K562 (cell line): Measurements from ENCODE around the gene LNPEP. TPM values are rescaled to one million over a fixed set of nuclear protein-coding genes. Genes with fewer than 3 reads are reported as not detected.

Experiments
- ATAC-seq: fragments of 200-7000 bp; cut with Tn5 transposase; 3 replicates; pipeline ENCODE4 v1.9.1; 2020; ENCODE audit warnings: moderate library complexity
- BruUV-seq: library from RNA; stranded (reverse); fragments of 400-500 nt; replicated peaks from 2 replicates; lab custom pipeline; 2021; lab: Mats Ljungman, UMichigan
- CTCF ChIA-PET: fragments of 300-600 bp; formaldehyde crosslinking; extraction: SDS; loops from one replicate; lab custom pipeline; 2021; ENCODE audit warnings: low intra/inter-chr PET ratio; lab: Yijun Ruan, JAX
- POLR2A ChIA-PET: fragments of 300-600, 350-650 bp; sonication (Branson Sonifier 250); formaldehyde crosslinking; extraction: SDS; loops from one replicate; lab custom pipeline; 2021; ENCODE audit warnings: antibody characterized with exemption, inconsistent platforms; lab: Yijun Ruan, JAX
- DNase-seq, 4 experiments: peaks; one replicate each; pipeline versions ENCODE4 v3.0.0 to v3.0.0-alpha.2; 2011 to 2018; ENCODE audit warnings: low spot score in 3 of 4, mixed read lengths in 3 of 4; ENCODE audit errors: extremely low read depth in 1 of 4
- FAIRE-seq: peaks from 2 replicates; lab custom pipeline; 2011; peaks lifted over from hg19 to GRCh38; lab: Jason Lieb, UNC
- H2AFZ ChIP-seq: 2 replicates; pipeline ENCODE4 v1.6.0; 2011; ENCODE audit warnings: low read depth, low read length, control low read depth, inconsistent platforms
- H3K27ac ChIP-seq: fragments of 200-600 bp; 3 replicates; pipeline ENCODE4 v1.8.0; 2011; ENCODE audit warnings: low read depth, mild to moderate bottlenecking, control low read depth, inconsistent platforms, low read length, moderate library complexity, mixed read lengths; ENCODE audit errors: extremely low read depth
- H3K27me3 ChIP-seq, 2 experiments: fragments of 300-600 bp in 1 of 2; 2 replicates in 1 of 2; 3 replicates in 1 of 2; pipeline versions ENCODE4 v1.6.0 to v1.8.0; 2011; ENCODE audit warnings: inconsistent platforms in 2 of 2, low read length in 2 of 2, mild to moderate bottlenecking in 1 of 2, mixed read lengths in 1 of 2, moderate library complexity in 1 of 2; ENCODE audit not compliant: control insufficient read depth in 2 of 2, insufficient read depth in 2 of 2
- H3K36me3 ChIP-seq: fragments of 300-600 bp; 3 replicates; pipeline ENCODE4 v1.8.0; 2011; ENCODE audit warnings: mild to moderate bottlenecking, low read length, inconsistent platforms; ENCODE audit not compliant: control insufficient read depth, insufficient read depth
- H3K4me1 ChIP-seq, 2 experiments: fragments of 200-600 bp in 1 of 2; replicated peaks in 1 of 2; 2 replicates in 1 of 2; 3 replicates in 1 of 2; pipeline versions ENCODE4 v1.5.1 to v1.8.0; 2011; ENCODE audit warnings: inconsistent platforms in 2 of 2, low read length in 2 of 2, mild to moderate bottlenecking in 1 of 2, mixed read lengths in 1 of 2, moderate library complexity in 1 of 2; ENCODE audit not compliant: control insufficient read depth in 2 of 2, insufficient read depth in 2 of 2
- H3K4me2 ChIP-seq: 2 replicates; pipeline ENCODE4 v1.6.1; 2011; ENCODE audit warnings: low read length, control low read depth, inconsistent platforms, mixed read lengths; ENCODE audit not compliant: insufficient read depth
- H3K4me3 ChIP-seq: fragments of 200-600 bp; sonication (generic), shearing (Covaris generic); 2 replicates; pipeline ENCODE4 v1.5.1; 2016; ENCODE audit warnings: control low read depth, inconsistent platforms
- H3K79me2 ChIP-seq: fragments of 200-600 bp; 3 replicates; pipeline ENCODE4 v1.8.0; 2011; ENCODE audit warnings: low read length, inconsistent platforms; ENCODE audit not compliant: control insufficient read depth, insufficient read depth
- H3K9ac ChIP-seq, 2 experiments: 2 replicates each; pipeline versions ENCODE4 v1.6.0 to v1.6.1; 2011; ENCODE audit warnings: low read depth in 2 of 2, low read length in 2 of 2, control low read depth in 1 of 2, inconsistent platforms in 1 of 2, mild to moderate bottlenecking in 1 of 2, mixed read lengths in 1 of 2; ENCODE audit not compliant: insufficient read depth in 1 of 2
- H3K9me1 ChIP-seq: one replicate; pipeline ENCODE4 v1.6.0; 2011; ENCODE audit warnings: inconsistent platforms, mild to moderate bottlenecking, low read length, moderate library complexity; ENCODE audit not compliant: control insufficient read depth, insufficient read depth
- H3K9me3 ChIP-seq: replicated peaks from 2 replicates; pipeline ENCODE4 v1.5.1; 2011; ENCODE audit warnings: low read depth, low read length, inconsistent platforms; ENCODE audit not compliant: control insufficient read depth, insufficient read depth
- H4K20me1 ChIP-seq: replicated peaks from 2 replicates; pipeline ENCODE4 v1.6.1; 2011; ENCODE audit warnings: low read length, inconsistent platforms, mixed read lengths; ENCODE audit not compliant: control insufficient read depth, insufficient read depth
- BRD4 ChIP-seq: fragments of 200-600 bp; sonication (generic); IDR thresholded peaks from 2 replicates; pipeline ENCODE4 v1.6.1; 2017; ENCODE audit warnings: inconsistent platforms
- CEBPG ChIP-seq, 3 experiments: fragments of 200-800 bp in 1 of 3; sonication (Bioruptor generic) in 1 of 3; sonication (generic) in 1 of 3; formaldehyde crosslinking in 1 of 3; IDR thresholded peaks in 2 of 3; conservative IDR thresholded peaks in 1 of 3; 2 replicates each; pipeline versions ENCODE4 v1.6.1 to v1.8.0; 2016 to 2022; ENCODE audit warnings: missing compliant biosample characterization in 2 of 3, missing genetic modification characterization in 2 of 3, mild to moderate bottlenecking in 1 of 3, missing genetic modification reagents in 1 of 3
- COPS2 ChIP-seq: fragments of 450-650 bp; conservative IDR thresholded peaks from 2 replicates; pipeline ENCODE4 v1.6.1; 2016; ENCODE audit warnings: mild to moderate bottlenecking, moderate library complexity
- CSDE1 ChIP-seq, 2 experiments: fragments of 450-650 bp; IDR thresholded peaks; 2 replicates each; pipeline ENCODE4 v1.6.1; 2016; ENCODE audit warnings: mild to moderate bottlenecking in 1 of 2
- ETV1 ChIP-seq: fragments of 450-650 bp; conservative IDR thresholded peaks from 2 replicates; pipeline ENCODE4 v1.6.1; 2016; ENCODE audit warnings: missing genetic modification characterization, control low read depth, low read depth, missing compliant biosample characterization
- L3MBTL2 ChIP-seq: fragments of 450-650 bp; IDR thresholded peaks from 2 replicates; pipeline ENCODE4 v1.6.1; 2016; ENCODE audit warnings: mild to moderate bottlenecking, moderate library complexity
- LCOR ChIP-seq: sonication (generic); formaldehyde crosslinking; IDR thresholded peaks from 2 replicates; pipeline ENCODE4 v1.8.0; 2022; ENCODE audit warnings: mild to moderate bottlenecking, missing genetic modification reagents
- MLLT1 ChIP-seq, 2 experiments: fragments of 450-650 bp; IDR thresholded peaks; 2 replicates each; pipeline ENCODE4 v1.6.1; 2016
- NFATC3 ChIP-seq: fragments of 450-650 bp; IDR thresholded peaks from 2 replicates; pipeline ENCODE4 v1.6.1; 2017; ENCODE audit warnings: mild to moderate bottlenecking
- RFX1 ChIP-seq: fragments of 450-650 bp; IDR thresholded peaks from 2 replicates; pipeline ENCODE4 v1.6.1; 2016; ENCODE audit warnings: mild to moderate bottlenecking, moderate library complexity
- UBTF ChIP-seq, 2 experiments: IDR thresholded peaks; 2 replicates each; pipeline ENCODE4 v1.6.1; 2012; ENCODE audit warnings: improper control_type of control experiment in 2 of 2, low read depth in 2 of 2, low read length in 2 of 2, borderline replicate concordance in 1 of 2
- ZNF165 ChIP-seq: fragments of 250-450 bp; sonication (Bioruptor Pico); IDR thresholded peaks from 2 replicates; pipeline ENCODE4 v1.4.0; 2020; ENCODE audit warnings: borderline replicate concordance
- ZNF316 ChIP-seq: fragments of 450-650 bp; IDR thresholded peaks from 2 replicates; pipeline ENCODE4 v1.6.1; 2016
- ZNF347 ChIP-seq: fragments of 450-650 bp; formaldehyde crosslinking; IDR thresholded peaks from 2 replicates; pipeline ENCODE4 v1.4.0; 2020; ENCODE audit warnings: low read depth, mild to moderate bottlenecking, moderate library complexity
- ZNF518B ChIP-seq: fragments of 250-450 bp; sonication (Bioruptor Pico); IDR thresholded peaks from 2 replicates; pipeline ENCODE4 v1.5.0; 2021; ENCODE audit warnings: mild to moderate bottlenecking, moderate library complexity
- ZNF586 ChIP-seq: fragments of 450-650 bp; formaldehyde crosslinking; conservative IDR thresholded peaks from 2 replicates; pipeline ENCODE4 v1.4.0; 2020; ENCODE audit warnings: mild to moderate bottlenecking, moderate library complexity
- WGBS: fragments of 100-300 bp; shearing (Covaris generic); methylation state at CpG from one replicate; pipeline ENCODE4 v1.1.6; 2016; ENCODE audit warnings: low coverage, mixed read lengths; ENCODE audit not compliant: insufficient coverage; ENCODE audit errors: missing lambda C conversion rate; 5-methylcytosine and 5-hydroxymethylcytosine counted together
- in situ Hi-C: fragments of 300-500 bp; cut with MboI; formaldehyde crosslinking; loops from 4 replicates; pipeline ENCODE4 v1.15.0; 2018; ENCODE audit warnings: inconsistent platforms, mixed read lengths
- intact Hi-C: fragments of 100-400 bp; cut with micrococcal nuclease; formaldehyde crosslinking; loops from 2 replicates; pipeline ENCODE4 v1.14.2; 2022
- polyA plus RNA-seq, 8 experiments: library from polyadenylated mRNA; depleted of rRNA in 4 of 8; stranded (reverse) in 5 of 8; unstranded in 3 of 8; fragments of >200 nt; fragmentation: Nextera tagmentation in 2 of 8; fragmentation: Illumina TruSeq in 1 of 8; extraction: Ambion mirVana in 2 of 8; extraction: Trizol in 1 of 8; gene quantifications; 2 replicates each; pipeline versions ENCODE4 v1.2.1 to v1.2.3, GENCODE V29; 2011 to 2014; ENCODE audit warnings: inconsistent platforms in 1 of 8, missing spikeins in 1 of 8
- total RNA-seq, 7 experiments: library from RNA; depleted of rRNA in 6 of 7; stranded (reverse); fragments of >200 nt in 6 of 7; fragmentation: Illumina TruSeq in 2 of 7; extraction: Trizol in 2 of 7; gene quantifications; 2 replicates each; pipeline versions ENCODE4 v1.2.1 to v1.2.3, GENCODE V29; 2011 to 2021; ENCODE audit warnings: low replicate concordance in 1 of 7

LNPEP gene
- total and polyA plus RNA-seq, 9 of the 15 experiments (the other 6 are each of a cell fraction or from before 2014, with no cell fraction given): 2.6 to 27.9 (median 11.2) TPM

- no peak for TF ChIP-seq L3MBTL2
- no peak for TF ChIP-seq RFX1
- no peak for TF ChIP-seq LCOR (CRISPR knock-in tag)
Measured at GRCh38 chr5:96941140-96941539, 5.3 kb downstream of the LNPEP start (continued).

GRCh38 chr5:96942078-96942477 lies 6.2 kb downstream of the LNPEP start:
- CTCF ChIA-PET: no interaction called here
- ATAC-seq (no peak), DNase-seq (no peak), FAIRE-seq (no peak)
- Histone ChIP-seq H3K27me3 (no peaks in the 10 kb centered on the region), H3K9me1 (no peaks in the 10 kb centered on the region), H3K79me2 (peaks cover 69% of the 10 kb centered on the region), H3K27ac (no peak overlapping the region), H3K36me3 (peaks cover 9% of the 10 kb centered on the region; the same call in 1 of the 3 replicates), H3K4me2 (no peak overlapping the region), H3K4me1 (peaks cover 1 to 3% of the 10 kb centered on the region in 2 experiments; a peak in 2 of 5 replicates), H3K9me3 (no peaks in the 10 kb centered on the region), H3K9ac (no peak overlapping the region), H4K20me1 (no peaks in the 10 kb centered on the region), H2AFZ (no peak overlapping the region), H3K4me3 (no peak overlapping the region)
- intact Hi-C loops: no loop called here
- in situ Hi-C loops: no loop called here
- POLR2A ChIA-PET: no interaction called here
- 84% methylated on average over 9 of the region's 9 CpGs for WGBS
- no TSS peak for BruUV-seq
- TF ChIP-seq ZNF518B (no peak), NFATC3 (no peak), CSDE1 (IDR thresholded peaks at IDR 0.05) (no peak), UBTF (IDR thresholded peaks at IDR 0.05; ENCODE audit: borderline replicate concordance in 1 of 2, low read depth in 2 of 2, low read length in 2 of 2) (no peak), ETV1 (tag) (no peak), CEBPG (CRISPR knock-in tag; IDR thresholded peaks at IDR 0.05) (no peak), CEBPG (tag; conservative IDR thresholded peaks at IDR 0.05 in 1 of 2, IDR thresholded peaks at IDR 0.05 in 1 of 2) (no peak), ZNF316 (no peak), COPS2 (no peak), ZNF165 (CRISPR knock-in tag) (no peak), ZNF586 (no peak), MLLT1 (IDR thresholded peaks at IDR 0.05) (no peak), BRD4 (no peak), ZNF347 (CRISPR knock-in tag) (no peak)
